DMS53 treated with DMSO at 0.1 percent for 48 hours (cell line): ENCODE data around the gene ADGRA1.
"Not testable (repeated sequence)": the region's sequence is repeated elsewhere in the genome, so short reads cannot be mapped to it uniquely, and the experiment has no call there.

Source experiments
- DNase-seq: peaks from one replicate; lab custom pipeline; 2025; ENCODE audit not compliant: unreplicated experiment; lab: John Stamatoyannopoulos, UW

Gene ADGRA1, protein sequence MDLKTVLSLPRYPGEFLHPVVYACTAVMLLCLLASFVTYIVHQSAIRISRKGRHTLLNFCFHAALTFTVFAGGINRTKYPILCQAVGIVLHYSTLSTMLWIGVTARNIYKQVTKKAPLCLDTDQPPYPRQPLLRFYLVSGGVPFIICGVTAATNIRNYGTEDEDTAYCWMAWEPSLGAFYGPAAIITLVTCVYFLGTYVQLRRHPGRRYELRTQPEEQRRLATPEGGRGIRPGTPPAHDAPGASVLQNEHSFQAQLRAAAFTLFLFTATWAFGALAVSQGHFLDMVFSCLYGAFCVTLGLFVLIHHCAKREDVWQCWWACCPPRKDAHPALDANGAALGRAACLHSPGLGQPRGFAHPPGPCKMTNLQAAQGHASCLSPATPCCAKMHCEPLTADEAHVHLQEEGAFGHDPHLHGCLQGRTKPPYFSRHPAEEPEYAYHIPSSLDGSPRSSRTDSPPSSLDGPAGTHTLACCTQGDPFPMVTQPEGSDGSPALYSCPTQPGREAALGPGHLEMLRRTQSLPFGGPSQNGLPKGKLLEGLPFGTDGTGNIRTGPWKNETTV

DNA sequence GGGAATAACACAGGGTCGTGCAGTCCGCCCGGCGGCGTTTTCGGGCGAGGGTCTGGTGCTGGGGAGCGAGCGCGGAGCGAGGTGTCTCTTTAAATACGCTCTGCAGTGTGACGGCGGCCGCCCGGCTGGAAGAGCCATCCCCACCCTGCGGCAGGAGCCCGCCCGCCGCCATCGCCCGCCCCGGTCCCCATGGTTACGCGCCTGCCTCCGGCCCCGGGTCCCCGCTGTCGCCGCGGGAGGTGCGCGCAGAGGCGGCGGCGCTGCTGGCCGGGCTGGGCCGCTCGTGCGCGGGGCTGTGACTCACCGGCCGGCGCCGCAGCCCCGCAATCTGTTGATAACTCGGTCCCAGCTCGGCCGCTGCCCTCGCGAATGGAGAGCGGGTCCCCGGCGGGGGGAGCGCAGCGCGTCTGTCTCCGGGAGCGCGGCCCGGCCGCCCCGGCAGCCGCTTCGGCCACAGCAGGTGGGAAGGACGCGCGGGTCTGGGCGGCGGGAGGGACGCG lies at the start of gene ADGRA1:
ADGRA1 (plus strand) TSS at position 246 of the 500 bp plus-strand sequence. CDS start 986 bp downstream, outside the sequence.
- no peak for DNase-seq

- DNase-seq = no peak
Observed at GRCh38 chr10:133038036-133038823, 49.5 kb upstream of the ADGRA1 start.

GRCh38 chr10:133039107-133039802 lies 48.5 kb upstream of the ADGRA1 start:
- DNase-seq = no peak

GRCh38 chr10:133039803-133040165 lies 47.9 kb upstream of the ADGRA1 start:
- DNase-seq = no peak

- no peak for DNase-seq
Observed at GRCh38 chr10:133040198-133040597, 47.5 kb upstream of the ADGRA1 start.

GRCh38 chr10:133041101-133041500 lies 46.6 kb upstream of the ADGRA1 start:
- no peak for DNase-seq

GRCh38 chr10:133042061-133042460 lies 45.7 kb upstream of the ADGRA1 start:
- DNase-seq = no peak

DNA sequence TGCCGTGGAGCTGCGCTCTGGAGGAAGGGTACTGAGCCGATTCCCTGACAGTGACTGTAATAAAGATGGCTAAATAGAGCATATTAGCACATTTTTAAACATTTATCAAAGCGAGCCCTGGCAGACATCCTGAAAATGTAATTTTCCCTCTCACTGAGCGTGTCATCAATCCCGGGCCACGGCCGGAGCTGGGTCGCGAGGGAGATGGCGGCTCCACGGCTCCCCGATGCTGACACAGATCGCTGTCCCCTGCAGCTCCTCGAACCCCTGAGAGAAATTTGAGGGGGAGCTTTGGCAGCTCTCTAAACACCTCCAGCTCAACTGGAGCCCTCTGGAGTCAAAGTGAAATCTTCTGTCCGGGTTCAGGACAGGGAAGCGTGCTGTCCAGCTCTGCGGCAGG lies 44.9 kb upstream of the ADGRA1 start:
- no peak for DNase-seq

DNA sequence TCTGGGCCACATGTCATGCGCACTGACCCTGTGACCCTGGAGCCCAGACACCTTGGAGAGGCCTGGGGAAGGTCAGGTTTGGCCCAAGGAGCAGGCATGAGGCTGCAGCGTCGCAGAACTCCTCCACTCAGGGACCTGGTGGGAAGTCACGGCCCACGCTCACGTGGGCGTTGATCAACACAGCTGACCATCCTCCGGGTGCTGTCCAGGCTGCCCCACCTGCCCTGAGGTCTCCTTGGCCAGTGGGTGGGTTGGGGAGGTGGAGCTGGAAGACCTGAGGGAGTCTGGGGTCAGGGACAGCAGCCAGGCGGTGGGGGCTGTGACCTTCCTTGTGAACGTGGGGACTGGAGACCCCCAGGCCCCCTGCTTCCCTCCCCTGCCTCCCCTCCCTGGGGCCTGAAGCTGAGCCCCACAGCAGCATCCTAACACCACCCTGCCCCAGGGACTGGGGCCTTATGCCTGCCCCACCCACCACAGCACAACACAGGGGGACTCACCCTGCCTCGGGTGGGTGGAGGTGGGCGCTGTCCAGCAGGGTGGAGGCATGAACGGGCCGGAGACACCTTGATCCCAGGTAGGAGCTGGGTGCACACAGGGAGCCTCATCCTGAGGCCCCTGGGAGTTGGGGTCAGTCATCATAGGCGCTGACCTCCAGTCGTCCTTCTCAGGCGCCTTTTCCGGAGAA lies 44.0 kb upstream of the ADGRA1 start:
- DNase-seq = no peak

GRCh38 chr10:133044401-133044811 lies 43.3 kb upstream of the ADGRA1 start:
- no peak for DNase-seq

DNA sequence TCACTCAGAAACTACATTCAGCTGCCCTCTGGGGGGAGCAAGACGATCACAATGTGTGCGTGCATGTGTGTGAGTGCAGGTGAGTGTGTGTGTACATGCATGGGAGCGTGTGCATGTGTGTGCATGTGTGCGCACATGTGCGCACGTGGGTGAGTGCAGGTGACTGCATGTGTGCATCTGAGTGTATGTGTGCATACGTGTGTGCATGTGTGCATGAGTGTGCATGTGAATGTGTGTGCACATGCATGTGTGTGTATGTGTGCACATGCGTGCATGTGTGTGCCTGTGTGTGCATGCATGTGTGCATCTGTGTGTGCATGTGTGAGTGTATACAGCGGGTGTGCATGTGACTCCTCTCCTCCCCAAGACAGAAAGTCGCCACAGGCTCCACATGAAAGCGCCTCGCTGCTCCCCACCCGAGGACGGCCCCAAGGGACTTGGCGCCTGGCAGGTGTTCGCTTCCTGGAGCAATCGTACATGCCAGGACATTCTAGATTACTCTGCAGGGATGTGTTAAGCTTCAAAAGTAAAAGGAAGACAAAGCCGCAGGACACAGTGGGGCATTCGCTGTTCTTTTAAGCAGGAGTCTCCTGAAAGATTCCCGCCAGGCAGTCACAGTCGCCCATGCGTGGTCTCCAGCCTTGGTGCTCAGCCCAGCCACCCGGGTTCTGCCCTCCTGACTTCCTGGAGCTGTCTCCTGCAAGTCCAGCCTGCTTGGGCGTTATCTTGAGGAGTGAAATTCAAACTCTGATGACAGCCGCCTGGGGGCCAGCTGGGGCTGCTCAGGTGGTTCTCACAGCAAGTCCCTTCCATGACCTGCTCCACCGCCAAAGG lies 42.0 kb upstream of the ADGRA1 start:
- no peak for DNase-seq

- no peak for DNase-seq
Observed at GRCh38 chr10:133046390-133046765, 41.3 kb upstream of the ADGRA1 start.

DNA sequence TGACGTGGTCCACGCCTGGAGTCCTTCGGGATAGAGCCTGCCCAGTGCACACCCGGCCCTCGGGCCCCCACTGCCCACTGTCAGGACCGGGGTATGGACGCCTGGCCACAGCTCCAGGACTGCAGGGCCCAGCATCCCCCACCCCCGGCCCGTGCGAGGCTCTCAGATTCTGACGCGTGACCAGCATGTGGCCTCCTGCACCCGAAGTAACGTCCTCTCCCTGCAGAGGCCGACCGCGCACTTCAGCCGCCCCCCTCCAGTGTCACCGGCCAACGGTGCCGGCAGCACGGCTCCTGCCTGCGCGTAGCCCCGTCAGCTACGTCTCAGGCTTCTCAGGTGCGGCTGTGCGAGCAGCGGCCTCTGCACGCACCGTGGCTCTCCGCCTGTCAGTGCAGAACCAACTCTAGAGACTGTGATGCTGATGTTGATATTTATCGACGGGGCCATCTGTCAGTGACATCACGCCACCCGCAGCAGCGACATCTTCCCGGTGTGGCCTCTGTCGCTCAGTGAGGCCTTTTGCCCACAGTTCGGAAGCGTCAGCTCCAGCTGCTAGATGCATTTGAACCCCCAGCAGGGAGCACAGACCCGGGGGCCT lies 40.1 kb upstream of the ADGRA1 start:
- DNase-seq = no peak

DNA sequence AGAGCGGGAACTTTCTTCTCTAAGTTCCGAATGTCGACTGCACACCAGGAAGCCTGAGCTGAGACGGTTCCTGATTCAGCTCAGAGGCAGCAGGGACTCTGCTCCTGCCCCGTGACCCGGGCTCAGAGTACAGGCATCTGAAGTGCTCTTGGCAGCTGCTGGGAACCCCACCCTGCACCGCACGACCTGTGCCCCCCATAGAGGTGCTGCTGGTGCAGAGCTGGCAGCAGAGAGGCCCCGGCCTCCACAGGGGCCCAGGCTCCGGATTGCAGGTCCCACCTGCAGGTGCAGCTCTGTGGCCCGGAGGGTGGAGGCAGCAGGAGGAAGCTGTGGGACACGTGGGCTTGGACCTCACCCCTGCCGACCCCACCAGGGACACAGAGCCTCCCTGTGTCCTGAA lies 39.5 kb upstream of the ADGRA1 start:
- no peak for DNase-seq

DNA sequence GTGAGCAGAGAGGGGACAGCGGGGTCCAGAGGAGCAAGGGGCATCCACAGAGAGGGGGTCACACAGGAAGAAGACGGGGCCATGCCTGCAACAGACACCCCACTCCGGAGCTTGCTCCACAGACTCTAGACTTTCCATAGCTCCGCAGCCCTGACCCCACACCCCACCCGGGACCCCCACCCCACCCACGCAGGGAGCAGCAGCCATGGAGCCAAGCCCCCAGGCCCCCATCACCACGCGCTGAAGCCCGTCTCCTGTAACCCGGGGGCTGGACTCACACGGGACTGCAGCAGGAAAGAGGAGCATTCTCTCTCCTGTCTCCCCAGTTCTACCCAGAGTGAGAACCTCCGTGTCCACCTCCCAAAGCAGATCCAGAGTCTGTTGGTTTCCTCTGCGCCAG lies 38.8 kb upstream of the ADGRA1 start:
- no peak for DNase-seq

GRCh38 chr10:133049639-133050038 lies 38.1 kb upstream of the ADGRA1 start:
- no peak for DNase-seq

DNA sequence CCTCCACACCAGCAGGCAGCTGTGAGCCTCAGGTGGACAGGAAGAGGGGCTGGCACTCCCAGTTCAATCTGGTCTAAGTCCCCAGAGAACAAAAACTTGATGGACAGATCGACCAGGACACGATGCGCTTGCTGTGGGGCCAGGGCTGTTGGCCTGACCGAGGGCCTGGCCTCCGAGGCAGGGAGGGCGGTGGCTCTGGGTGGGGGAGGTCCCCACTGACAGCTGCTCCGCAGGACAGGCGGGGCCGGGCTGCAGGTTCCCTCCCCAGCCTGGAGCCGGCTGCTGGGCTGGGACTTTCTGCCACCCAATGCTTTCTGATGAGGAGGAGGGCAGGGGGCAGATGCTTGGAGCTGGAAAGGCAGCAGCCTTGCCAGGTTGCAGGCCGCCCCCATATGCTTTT lies 37.4 kb upstream of the ADGRA1 start:
- no peak for DNase-seq

DNA sequence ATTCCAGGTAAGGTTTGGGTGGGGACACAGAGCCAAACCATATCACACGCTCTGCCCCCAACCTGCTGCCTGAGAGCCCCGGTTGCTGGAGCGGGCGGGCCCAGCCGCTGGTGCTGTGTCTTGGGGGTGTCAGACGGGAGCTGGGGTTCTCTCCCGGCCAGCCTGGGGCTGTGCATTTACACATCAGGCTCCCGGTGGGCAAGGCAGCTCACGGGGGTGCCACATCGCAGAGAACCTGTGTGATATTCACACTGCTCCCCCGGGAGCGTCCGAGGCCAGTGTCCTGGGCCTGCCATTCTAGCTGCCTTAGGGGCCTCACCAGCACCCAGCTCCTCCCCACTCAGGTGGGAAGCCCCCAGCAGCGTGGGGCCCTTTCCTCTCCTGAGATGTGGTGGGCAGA lies 35.6 kb upstream of the ADGRA1 start:
- DNase-seq = no peak

GRCh38 chr10:133053527-133054133 lies 34.1 kb upstream of the ADGRA1 start:
- not testable (repeated sequence) for DNase-seq
